CD14-positive monocyte (primary cell): ENCODE data around the gene TIAM2. TPM values are rescaled to one million over a fixed set of nuclear protein-coding genes. Genes with fewer than 3 reads are reported as not detected.

Source experiments
- DNase-seq, 3 donors: peaks; one replicate each; pipeline ENCODE4 v3.0.0-alpha.2; 2011 to 2022
- H2AFZ ChIP-seq: 2 replicates; pipeline ENCODE4 v1.6.0; 2012; ENCODE audit warnings: mild to moderate bottlenecking, low read depth, low read length, inconsistent platforms; ENCODE audit not compliant: insufficient read depth, poor library complexity, severe bottlenecking
- H3K27ac ChIP-seq, 2 donors: 1 replicate in 1 of 2; 2 replicates in 1 of 2; pipeline ENCODE4 v1.5.1; 2012 to 2013; ENCODE audit warnings: low read length in 2 of 2, control low read depth in 1 of 2, inconsistent platforms in 1 of 2, low read depth in 1 of 2, mild to moderate bottlenecking in 1 of 2
- H3K27me3 ChIP-seq, 2 donors: one replicate each; pipeline versions ENCODE4 v1.6.0 to v1.6.1; 2011 to 2013; ENCODE audit warnings: low read length in 2 of 2; ENCODE audit not compliant: control insufficient read depth in 2 of 2, insufficient read depth in 2 of 2
- H3K36me3 ChIP-seq, 2 donors: replicated peaks in 1 of 2; 1 replicate in 1 of 2; 2 replicates in 1 of 2; pipeline versions ENCODE4 v1.5.1 to v1.6.1; 2012 to 2013; ENCODE audit warnings: low read length in 2 of 2, control low read depth in 1 of 2, inconsistent platforms in 1 of 2, mild to moderate bottlenecking in 1 of 2; ENCODE audit not compliant: insufficient read depth in 2 of 2, control insufficient read depth in 1 of 2
- H3K4me1 ChIP-seq, 2 donors: 1 replicate in 1 of 2; 2 replicates in 1 of 2; pipeline versions ENCODE4 v1.5.1 to v1.6.1; 2012 to 2013; ENCODE audit warnings: low read length in 2 of 2, control low read depth in 1 of 2, inconsistent platforms in 1 of 2, mild to moderate bottlenecking in 1 of 2, moderate library complexity in 1 of 2; ENCODE audit not compliant: insufficient read depth in 2 of 2, control insufficient read depth in 1 of 2
- H3K4me2 ChIP-seq: replicated peaks from 2 replicates; pipeline ENCODE3; 2012; ENCODE audit warnings: low read length, moderate library complexity, mild to moderate bottlenecking; ENCODE audit not compliant: poor library complexity, severe bottlenecking; ENCODE audit errors: extremely low read depth
- H3K4me3 ChIP-seq, 3 experiments: fragments of 200-600 bp in 1 of 3; sonication (generic) in 1 of 3; replicated peaks in 1 of 3; 1 replicate in 2 of 3; 2 replicates in 1 of 3; pipeline ENCODE4 v1.5.1; 2011 to 2013; ENCODE audit warnings: low read length in 3 of 3, mild to moderate bottlenecking in 3 of 3, control low read depth in 2 of 3, low read depth in 2 of 3, inconsistent platforms in 1 of 3, moderate library complexity in 1 of 3
- H3K79me2 ChIP-seq: 2 replicates; pipeline ENCODE4 v1.6.0; 2012; ENCODE audit warnings: mild to moderate bottlenecking, control low read depth, inconsistent platforms, low read length, moderate library complexity; ENCODE audit not compliant: insufficient read depth
- H3K9ac ChIP-seq: 2 replicates; pipeline ENCODE4 v1.6.0; 2017; ENCODE audit warnings: low read length, mild to moderate bottlenecking; ENCODE audit not compliant: insufficient read depth, poor library complexity, severe bottlenecking
- H3K9me3 ChIP-seq, 2 donors: replicated peaks in 1 of 2; 1 replicate in 1 of 2; 2 replicates in 1 of 2; pipeline versions ENCODE4 v1.5.1 to v1.6.1; 2012 to 2013; ENCODE audit warnings: low read length in 2 of 2, control low read depth in 1 of 2; ENCODE audit not compliant: control insufficient read depth in 1 of 2, insufficient read depth in 1 of 2
- H4K20me1 ChIP-seq: 2 replicates; pipeline ENCODE4 v1.6.0; 2012; ENCODE audit warnings: mild to moderate bottlenecking, low read length, control low read depth, moderate library complexity; ENCODE audit not compliant: insufficient read depth
- H3K27ac Mint-ChIP-seq, 7 donors: one replicate each; pipeline ENCODE4 v1.8.0; 2020; ENCODE audit warnings: mild to moderate bottlenecking in 7 of 7, mixed read lengths in 7 of 7, moderate library complexity in 6 of 7, inconsistent platforms in 2 of 7
- H3K27me3 Mint-ChIP-seq, 3 donors: one replicate each; pipeline ENCODE4 v1.8.0; 2021 to 2022; ENCODE audit warnings: low read depth in 3 of 3, mild to moderate bottlenecking in 3 of 3, mixed read lengths in 3 of 3, moderate library complexity in 3 of 3, inconsistent platforms in 1 of 3
- H3K36me3 Mint-ChIP-seq, 2 donors: one replicate each; pipeline ENCODE4 v1.8.0; 2020; ENCODE audit warnings: mixed read lengths in 2 of 2, inconsistent platforms in 1 of 2, mild to moderate bottlenecking in 1 of 2
- H3K4me1 Mint-ChIP-seq: one replicate; pipeline ENCODE4 v1.8.0; 2020; ENCODE audit warnings: mild to moderate bottlenecking, mixed read lengths
- H3K4me3 Mint-ChIP-seq, 2 donors: one replicate each; pipeline ENCODE4 v1.8.0; 2020; ENCODE audit warnings: mild to moderate bottlenecking in 2 of 2, mixed read lengths in 2 of 2, moderate library complexity in 1 of 2
- H3K9me3 Mint-ChIP-seq, 7 donors: one replicate each; pipeline ENCODE4 v1.8.0; 2020 to 2022; ENCODE audit warnings: mixed read lengths in 7 of 7, mild to moderate bottlenecking in 6 of 7, moderate library complexity in 6 of 7, inconsistent platforms in 2 of 7
- CTCF ChIP-seq: fragments of 200-600 bp; IDR thresholded peaks from one replicate; pipeline ENCODE4 v1.8.0; 2022; ENCODE audit warnings: antibody characterized with exemption, mild to moderate bottlenecking
- WGBS: methylation state at CpG from one replicate; pipeline ENCODE4 v1.1.5; 2013; ENCODE audit warnings: missing lambda C conversion rate; ENCODE audit not compliant: insufficient coverage; 5-methylcytosine and 5-hydroxymethylcytosine counted together
- intact Hi-C, 2 donors: fragments of 100-400 bp; cut with micrococcal nuclease; formaldehyde crosslinking; loops; one replicate each; pipeline versions ENCODE4 v1.15.0 to v1.15.1; 2023
- polyA plus RNA-seq, 3 donors: library from polyadenylated mRNA; depleted of rRNA in 1 of 3; unstranded in 2 of 3; stranded (reverse) in 1 of 3; fragments of 300-500 nt in 2 of 3; fragments of >200 nt in 1 of 3; fragmentation: Illumina TruSeq in 2 of 3; gene quantifications; 1 replicate in 2 of 3; 2 replicates in 1 of 3; pipeline ENCODE4 v1.2.3, GENCODE V29; 2012 to 2021

Gene TIAM2
- polyA plus RNA-seq, 3 donors: 0.25 to 4.2 (median 0.67) TPM

- Histone ChIP-seq H3K9ac (no peak overlapping the region), H4K20me1 (no peaks in the 10 kb centered on the region), H2AFZ (no peak overlapping the region), H3K79me2 (no peaks in the 10 kb centered on the region), H3K4me3 (no peak overlapping the region), H3K27ac (no peak overlapping the region), H3K4me1 (no peaks in the 10 kb centered on the region), H3K27me3 (no peaks in the 10 kb centered on the region), H3K36me3 (no peaks in the 10 kb centered on the region), H3K9me3 (no peaks in the 10 kb centered on the region), H3K4me2 (no peak overlapping the region)
- Mint-ChIP-seq H3K27ac (no peak overlapping the region), H3K27me3 (peaks cover 0 to under 1% (median 0%) of the 10 kb centered on the region in 3 donors), H3K4me3 (no peak overlapping the region), H3K36me3 (no peaks in the 10 kb centered on the region), H3K4me1 (no peaks in the 10 kb centered on the region), H3K9me3 (peaks cover 0 to 2% (median 0%) of the 10 kb centered on the region in 7 donors)
- WGBS: 94% methylated on average over 6 of the region's 8 CpGs
- intact Hi-C loops: no loop called here
- no peak for TF ChIP-seq CTCF
- DNase-seq: no peak
Measured at GRCh38 chr6:155030148-155030720, 35.1 kb downstream of the TIAM2 start.

- H3K4me3 Mint-ChIP-seq: no peak overlapping the region
- no peak for TF ChIP-seq CTCF
- intact Hi-C loops: no loop called here
- Histone ChIP-seq H3K27ac (no peak overlapping the region), H3K4me1 (no peaks in the 10 kb centered on the region), H3K27me3 (no peaks in the 10 kb centered on the region), H2AFZ (no peak overlapping the region), H3K4me2 (no peak overlapping the region), H4K20me1 (no peaks in the 10 kb centered on the region), H3K4me3 (no peak overlapping the region), H3K79me2 (no peaks in the 10 kb centered on the region), H3K9me3 (no peaks in the 10 kb centered on the region), H3K9ac (no peak overlapping the region), H3K36me3 (no peaks in the 10 kb centered on the region)
- WGBS: no CpG with 5 or more reads among the region's 1 CpG
- H3K27ac Mint-ChIP-seq: no peak overlapping the region
- H3K36me3 Mint-ChIP-seq: no peaks in the 10 kb centered on the region
- no peak for DNase-seq
- peaks cover 0 to 2% (median 0%) of the 10 kb centered on the region in 7 donors for H3K9me3 Mint-ChIP-seq
- H3K27me3 Mint-ChIP-seq: no peaks in the 10 kb centered on the region
- H3K4me1 Mint-ChIP-seq: no peaks in the 10 kb centered on the region
Measured at GRCh38 chr6:155031091-155031490, 36.0 kb downstream of the TIAM2 start.
